ENCODE measurements around the gene CAMTA1.

The CAMTA1 gene

DNA sequence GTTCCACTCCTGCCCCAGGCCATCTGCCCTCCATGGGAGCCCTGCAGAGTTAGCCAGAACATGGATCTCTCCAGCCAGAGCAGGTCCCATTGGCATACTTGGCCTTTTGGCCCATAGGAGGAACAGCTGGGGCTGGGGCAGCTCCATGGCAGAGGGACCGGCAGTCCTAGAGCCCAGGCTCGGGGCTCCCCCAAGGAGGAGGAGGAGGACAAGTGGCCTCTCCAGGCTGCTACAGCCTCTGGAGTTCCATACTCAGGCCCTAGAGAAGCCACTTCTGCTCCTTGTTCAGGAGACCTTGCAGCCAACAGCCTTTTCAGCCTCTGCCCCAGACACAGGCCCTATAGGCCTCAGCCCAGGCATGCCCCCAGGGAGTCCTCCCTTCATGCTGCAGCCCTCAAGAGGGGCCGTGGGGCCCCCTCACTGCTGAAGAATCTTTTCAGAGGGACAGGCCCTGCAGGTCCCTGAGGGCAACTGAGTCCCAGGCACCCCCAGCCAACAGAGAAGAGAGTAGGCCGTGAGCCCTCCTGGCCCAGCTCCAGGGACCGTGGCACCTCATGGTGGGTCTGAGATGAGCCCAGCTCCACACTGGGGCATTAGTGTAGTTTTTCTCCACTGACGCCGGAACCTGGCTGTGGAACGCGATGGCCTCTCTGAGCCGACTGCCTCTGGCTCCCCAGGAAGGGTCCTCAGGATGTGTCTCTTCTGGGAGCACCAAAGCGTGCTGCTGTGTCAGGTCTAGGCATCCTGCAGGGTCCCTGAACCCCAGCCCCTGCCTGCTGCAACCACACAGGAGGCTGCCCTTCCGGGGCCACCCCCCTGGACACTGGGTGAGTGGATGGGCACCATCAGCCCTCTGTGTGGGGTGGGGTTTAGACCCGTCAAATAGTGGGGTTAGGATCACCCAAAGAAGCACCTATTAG lies 688.2 kb downstream of the CAMTA1 start:
- no peak for DNase-seq

GRCh38 chr1:7474143-7474490 lies 688.9 kb downstream of the CAMTA1 start:
- DNase-seq: no peak

DNA sequence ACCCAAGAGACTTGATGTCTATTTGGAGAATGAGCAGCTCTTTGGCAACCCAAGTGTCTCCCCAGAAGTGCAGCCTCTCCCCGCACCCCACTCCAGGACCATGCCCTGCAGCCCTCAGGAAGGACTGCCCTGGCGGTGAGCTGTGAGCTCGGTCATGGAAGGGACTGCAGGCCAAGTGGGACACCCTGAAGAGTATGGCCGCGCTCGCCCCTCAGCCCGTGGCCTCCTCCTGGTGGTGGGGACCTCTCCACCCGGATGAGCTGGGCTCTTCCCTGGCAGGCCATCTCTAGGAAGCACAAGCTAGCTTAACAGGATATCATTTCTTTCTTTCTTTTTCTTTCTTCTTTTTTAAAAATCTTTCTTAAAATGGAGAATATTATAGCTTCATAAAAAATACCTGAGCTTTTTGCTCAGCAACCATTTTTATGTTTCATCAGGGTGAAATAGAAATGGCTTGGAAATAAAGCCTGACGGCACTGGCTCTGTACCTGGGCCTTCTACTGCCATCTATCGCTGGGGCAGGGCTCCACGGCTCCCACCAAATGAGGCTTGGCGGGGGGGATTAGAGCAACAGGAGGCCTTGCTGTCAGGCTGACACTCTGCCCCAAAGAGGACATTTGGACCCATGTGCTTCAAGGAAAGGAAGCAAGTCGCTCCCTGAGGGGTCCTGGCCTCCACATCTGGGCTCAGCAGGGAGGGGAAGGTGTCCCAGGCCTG lies 689.7 kb downstream of the CAMTA1 start:
- no peak for DNase-seq

GRCh38 chr1:7475691-7476090 lies 690.4 kb downstream of the CAMTA1 start:
- no peak for DNase-seq

GRCh38 chr1:7476402-7476801 lies 691.1 kb downstream of the CAMTA1 start:
- DNase-seq: no peak

DNA sequence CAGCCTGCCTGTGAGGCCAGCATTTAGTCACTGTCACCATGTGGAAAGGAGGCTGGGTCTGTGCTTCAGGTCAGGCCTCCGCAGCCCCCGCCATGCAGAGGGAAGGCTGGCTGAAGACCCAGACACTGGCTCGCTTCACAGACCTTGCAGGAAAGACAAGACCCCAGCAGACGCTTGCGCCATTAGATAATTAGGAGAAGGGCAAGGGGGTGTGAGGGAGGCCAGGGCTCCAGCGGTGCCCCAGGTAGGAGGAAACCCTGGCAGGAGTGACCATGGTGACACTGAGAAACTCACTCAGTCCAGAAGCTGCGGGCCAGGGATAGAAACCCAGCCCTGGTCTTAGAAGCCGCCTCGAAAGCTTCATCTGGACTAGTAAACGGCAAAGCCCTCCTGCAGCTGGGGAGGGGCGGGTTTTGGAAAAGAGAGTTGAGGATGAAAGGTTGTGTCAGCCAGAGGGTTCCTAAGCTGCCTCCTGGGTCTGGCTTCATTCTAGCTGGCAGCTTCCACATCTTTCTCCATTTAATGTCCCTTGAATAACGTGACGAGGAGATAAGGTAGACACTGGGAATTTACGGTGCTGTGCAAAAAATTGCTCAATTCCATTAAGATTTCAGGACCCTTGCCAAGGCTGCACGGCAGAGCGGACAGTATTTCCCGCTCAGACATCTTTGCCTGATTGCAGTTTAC lies 691.8 kb downstream of the CAMTA1 start:
- DNase-seq: no peak

GRCh38 chr1:7477593-7477992 lies 692.3 kb downstream of the CAMTA1 start:
- no peak for DNase-seq

DNA sequence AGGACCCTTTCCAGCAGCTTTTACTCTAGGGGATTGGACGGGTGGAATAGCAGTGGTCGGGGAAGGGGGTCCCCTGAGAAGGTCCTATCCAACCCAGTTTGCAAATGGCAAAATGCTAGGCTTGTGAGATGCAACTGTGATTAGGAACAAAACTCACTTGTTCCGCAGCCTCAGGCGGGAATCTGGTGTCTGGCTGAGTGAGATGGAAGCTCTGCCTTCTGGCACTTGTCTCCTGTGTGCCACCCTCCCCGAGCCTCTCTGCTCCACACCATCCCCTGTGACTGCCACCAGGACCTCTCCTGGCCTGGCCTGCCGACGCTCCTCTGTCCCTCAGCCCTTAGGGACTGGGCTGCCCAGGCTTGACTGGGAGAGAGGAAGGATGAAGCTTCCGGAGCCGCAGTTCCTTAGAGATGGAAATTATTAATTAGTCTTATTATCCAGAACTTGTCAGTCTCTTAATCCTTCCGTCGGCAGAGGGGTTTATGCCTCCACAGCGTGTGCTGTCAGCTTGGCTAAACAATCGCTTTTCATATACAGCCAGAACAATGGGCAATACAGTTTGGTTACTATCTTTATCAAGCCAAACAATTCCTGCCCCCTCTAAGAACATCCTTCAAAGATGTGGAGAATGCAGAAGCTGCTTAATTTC lies 693.0 kb downstream of the CAMTA1 start:
- no peak for DNase-seq

GRCh38 chr1:7478809-7479499 lies 693.7 kb downstream of the CAMTA1 start:
- no peak for DNase-seq

DNA sequence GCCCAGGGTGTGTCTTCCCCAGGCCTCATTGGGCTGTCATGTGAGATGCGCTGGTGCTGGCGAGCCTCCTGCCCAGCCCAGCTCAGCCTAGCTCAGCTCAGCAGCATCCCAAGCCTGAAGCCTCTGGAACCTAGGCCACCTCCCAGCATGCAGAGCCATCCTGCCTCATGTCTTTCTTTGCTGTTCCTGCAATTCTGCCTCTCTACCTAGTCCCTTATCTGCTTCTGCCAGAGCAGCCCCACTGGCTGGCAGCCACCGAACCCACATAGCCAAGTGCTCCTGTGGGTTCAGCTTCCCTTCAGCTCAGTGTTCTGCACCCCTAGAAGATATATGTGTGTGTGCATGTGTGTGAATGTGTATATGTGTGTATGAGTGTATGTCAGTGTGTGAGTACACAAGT lies 694.3 kb downstream of the CAMTA1 start:
- no peak for DNase-seq

DNA sequence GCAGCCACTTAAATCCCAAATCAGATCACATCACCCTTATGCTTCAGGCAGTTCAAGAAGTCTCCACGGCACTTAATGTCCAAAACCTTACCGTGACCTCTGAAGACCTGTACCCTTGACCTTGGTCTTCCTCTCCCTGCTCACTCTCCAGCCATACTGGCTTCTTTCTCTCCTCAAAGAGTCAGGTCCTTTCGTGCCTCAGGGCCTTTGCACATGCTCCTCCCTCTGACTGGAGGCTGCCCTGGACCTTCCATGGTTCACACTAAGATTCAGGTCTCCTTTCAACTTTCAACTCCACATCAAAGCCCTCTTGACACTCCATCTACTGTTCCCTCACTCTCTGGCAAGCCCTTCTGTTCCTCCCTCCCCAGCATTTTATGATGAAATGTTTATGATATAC lies 695.9 kb downstream of the CAMTA1 start:
- no peak for DNase-seq

GRCh38 chr1:7482077-7482476 lies 696.8 kb downstream of the CAMTA1 start:
- DNase-seq: no peak

DNA sequence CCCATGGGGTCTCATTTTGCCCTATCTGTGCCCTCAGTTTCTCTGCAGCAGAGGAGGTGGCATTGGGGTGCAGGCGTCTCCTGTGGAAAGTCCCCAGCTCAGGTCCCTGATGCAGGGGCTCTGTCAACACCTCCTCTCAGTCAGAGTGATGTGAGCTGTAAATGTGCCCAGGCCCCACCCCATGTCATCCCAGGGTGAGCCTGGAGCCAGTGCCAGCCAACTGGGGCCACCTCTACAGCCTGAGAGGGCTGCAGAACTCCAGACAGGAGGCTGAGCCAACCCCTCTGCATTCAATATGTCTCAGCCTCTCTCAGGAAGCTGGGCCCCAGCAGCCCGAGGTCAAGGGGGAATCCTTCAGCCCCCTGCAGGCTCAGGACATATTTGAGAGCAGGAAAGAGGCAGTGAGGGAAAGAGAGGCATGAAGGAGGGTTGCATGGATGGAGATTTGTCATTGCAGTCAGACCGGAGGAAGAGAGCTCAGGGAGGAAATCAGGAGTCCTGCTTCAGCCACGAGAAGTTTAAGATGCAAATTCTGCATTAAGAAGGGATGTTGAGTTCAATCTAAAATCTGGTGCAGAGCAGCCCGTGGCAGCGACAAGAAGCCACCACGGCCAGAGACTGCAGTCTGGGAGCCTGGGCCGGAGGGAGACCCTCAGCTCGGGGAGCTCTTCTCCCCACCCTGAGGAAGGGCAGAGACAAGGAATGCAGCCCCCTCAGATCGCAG lies 697.7 kb downstream of the CAMTA1 start:
- DNase-seq: no peak

DNA sequence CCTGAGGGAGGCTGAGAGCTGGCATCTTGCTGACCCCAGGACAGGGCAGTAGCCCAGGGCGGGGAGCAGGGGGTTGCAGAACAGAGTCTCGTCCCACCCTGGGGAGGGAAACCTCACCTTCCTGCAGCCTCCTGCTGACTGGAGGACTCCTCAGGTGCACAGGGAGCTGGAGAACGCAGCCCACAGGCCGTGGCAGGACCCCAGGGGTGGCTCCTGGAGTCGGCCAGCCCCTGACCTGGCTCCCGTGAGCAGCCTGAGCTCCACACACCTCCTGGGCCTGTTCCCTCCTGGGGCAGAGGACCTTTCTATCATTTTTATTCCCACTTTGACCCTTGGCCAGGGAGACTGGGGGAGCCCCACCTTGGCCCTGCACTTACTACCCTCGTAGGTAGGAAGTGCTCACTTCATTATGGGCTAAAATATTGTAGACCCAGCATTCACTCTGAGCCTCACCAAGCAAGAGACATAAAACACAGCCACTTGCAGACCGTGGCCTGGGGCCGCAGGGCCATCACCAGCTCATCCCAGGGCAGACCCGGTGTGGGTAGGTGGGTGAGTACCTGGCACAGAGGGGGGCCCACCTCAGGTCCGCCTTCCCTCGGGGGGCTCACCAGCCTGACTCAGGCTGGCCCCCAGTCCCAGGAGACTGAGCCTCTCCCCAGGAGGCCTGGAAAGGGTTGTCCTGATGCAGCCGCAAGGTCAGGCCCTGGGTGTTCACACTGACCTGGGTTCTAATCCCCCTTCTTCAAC lies 698.6 kb downstream of the CAMTA1 start:
- DNase-seq: no peak

- DNase-seq: no peak
These were observed 700.0 kb downstream of the CAMTA1 start for GRCh38 chr1:7485086-7485780.

- DNase-seq: no peak
These were observed 700.6 kb downstream of the CAMTA1 start for GRCh38 chr1:7485826-7486225.

GRCh38 chr1:7487766-7488474 lies 702.7 kb downstream of the CAMTA1 start:
- no peak for DNase-seq

DNA sequence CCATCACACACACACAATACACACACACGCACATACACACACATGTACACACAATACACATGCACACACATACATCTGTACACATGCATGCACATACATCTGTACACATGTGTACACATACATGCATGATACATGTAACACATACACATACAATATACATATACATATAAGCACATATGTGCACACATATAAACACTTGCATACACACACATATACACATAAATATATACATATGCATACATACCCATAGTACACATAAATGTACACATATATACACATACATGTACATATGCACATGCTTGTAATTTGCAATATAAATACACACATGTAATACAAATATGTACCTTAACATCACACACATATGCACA lies 703.2 kb downstream of the CAMTA1 start:
- DNase-seq: no peak

DNA sequence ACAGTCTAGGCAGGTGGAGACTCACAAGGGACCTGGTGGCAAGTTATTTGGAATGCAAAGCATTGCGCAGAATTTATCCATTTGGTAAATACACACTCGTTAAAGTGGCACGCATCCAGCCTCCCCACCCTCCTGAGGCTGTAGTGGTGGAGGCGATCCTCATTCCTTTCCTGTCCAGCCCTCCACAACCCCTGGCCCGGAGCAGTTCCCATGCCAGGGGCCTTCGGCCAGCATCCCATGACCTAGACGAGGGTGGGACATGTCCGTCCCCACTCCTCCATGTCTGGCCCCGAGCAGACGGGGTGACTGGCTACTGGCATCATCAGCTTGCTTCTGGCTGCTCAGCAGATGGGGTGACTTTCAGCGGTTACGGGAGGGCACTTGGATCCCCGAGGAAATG lies 704.3 kb downstream of the CAMTA1 start:
- no peak for DNase-seq

GRCh38 chr1:7490576-7490975 lies 705.3 kb downstream of the CAMTA1 start:
- DNase-seq: no peak
